HG02943 (cell line): ENCODE results near the gene HGD.
"Not testable (repeated sequence)": the region's sequence is repeated elsewhere in the genome, so short reads cannot be mapped to it uniquely, and the experiment has no call there.

Experiments used
- ATAC-seq: cut with Tn5 transposase; IDR thresholded peaks from one replicate; pipeline ENCODE4 v1.9.1; 2021; ENCODE audit warnings: mild to moderate bottlenecking, low read depth, moderate library complexity; ENCODE audit not compliant: unreplicated experiment

Gene HGD

DNA sequence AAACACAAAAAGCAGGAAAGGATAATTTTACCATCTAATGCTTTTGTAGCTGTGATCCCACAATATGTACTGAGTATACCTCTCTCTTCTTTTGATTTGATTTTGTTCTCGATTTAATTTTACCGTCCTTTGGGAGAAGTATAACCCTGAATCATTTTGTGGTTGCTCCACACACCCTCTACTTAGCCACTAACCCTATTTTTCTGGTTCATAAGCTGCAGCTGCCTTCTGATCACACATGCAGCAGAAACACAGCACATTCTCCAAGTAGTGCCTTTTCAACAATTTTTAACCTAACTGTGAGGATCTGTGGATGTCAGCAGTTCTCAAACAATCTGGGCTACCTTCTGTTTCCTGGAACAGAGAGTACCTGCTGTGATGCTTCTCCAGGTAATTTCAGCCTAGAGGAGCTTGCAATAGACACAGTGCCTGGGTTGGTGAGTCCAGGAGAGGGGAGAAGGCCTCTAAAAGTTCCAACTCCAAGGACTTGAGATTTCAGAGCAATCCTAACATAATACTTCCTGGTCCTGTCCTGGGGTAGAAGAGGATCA lies 40.3 kb downstream of the HGD start:
- ATAC-seq = no peak

DNA sequence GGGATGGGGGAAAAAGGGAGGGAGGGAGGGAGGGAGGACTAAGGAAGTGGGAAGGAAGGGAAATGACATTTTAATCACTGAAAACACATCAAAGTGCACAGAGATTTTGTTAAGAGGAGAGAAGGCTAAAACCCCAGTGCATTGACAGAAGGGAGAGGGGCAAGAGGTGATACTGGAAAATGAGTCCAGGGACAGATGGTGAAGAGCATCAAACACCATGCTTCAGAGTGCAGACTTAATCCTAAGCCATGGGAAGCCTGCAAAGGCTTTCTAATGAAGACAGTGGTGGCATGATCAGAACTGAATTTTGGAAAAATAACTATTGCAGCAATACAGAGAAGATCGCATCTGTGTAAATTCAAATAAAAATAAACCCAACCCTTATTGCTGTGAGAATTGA lies 41.8 kb downstream of the HGD start:
- ATAC-seq = no peak

DNA sequence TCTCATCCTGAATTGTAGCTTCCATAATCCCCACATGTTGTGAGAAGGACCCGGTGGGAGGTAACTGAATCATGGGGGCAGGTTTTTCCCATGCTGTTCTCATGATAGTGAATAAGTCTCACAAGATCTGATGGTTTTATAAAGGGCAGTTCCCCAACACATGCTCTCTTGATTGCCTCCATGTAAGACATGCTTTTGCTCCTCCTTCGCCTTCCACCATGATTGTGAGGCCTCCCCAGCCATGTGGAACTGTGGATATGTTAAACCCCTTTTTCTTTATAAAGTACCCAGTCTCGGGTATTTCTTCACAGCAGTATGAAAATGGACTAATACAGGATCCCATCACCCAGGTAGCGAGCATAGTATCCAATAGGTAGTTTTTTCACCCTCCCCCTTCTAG lies 43.2 kb downstream of the HGD start:
- not testable (repeated sequence) for ATAC-seq

DNA sequence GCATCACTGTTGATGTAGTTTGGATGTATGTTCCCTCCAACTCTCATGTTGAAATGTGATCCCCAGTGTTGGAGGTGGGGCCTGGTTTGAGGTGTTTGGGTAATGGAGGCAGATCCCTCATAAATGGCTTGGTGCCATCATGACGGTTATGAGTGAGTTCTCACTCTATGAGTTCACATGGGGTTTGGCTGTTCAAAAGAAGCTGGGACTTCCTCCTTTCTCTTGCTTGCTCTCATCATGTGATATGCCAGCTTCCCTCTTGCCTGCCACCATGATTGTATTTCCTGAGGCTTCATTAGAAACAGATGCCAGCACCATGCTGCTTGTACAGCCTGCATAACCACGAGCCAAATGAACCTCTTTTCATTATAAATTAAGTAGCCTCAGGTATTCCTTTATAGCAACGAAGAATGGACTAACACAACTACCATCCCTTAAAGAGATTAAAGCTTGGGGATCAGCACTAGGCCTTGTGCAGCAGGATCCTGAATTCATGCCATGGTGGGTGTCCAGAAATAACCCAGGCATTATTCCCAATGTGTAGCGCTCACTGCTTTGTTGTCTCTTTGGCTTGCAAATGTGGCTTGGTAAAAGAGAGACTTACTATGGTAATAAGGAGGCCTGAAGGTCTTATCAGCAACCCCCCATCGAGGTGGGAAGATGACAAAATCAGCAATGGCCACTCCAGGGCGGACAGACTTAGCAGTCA lies 44.0 kb downstream of the HGD start:
- no peak for ATAC-seq

DNA sequence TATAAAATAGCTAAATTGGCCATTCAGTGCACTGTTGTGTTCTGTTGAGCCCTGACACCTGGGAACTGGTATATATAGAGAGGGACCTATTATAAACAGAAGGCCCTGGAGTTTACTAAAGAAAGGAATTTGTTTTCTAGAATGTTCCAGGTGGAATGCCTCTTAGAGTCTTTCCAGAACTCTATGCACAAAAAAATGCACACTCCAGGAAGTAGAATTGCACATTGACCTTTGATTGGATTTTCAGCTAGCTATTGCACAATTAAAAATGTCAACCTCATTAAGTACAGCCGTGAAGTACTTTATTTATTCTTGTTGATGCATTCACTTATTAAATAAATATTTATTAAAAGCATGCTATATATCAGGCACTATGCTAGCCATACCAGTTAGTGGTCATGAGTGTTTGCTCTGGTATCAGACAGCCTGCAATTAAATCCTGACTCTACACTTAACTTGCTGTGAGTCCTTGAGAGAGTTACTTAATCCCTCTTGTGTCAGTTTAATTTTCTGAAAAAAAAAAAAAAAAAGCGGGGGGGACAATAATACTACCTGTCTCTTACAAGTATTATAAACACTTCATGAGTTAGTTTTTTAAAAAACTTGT lies 45.1 kb downstream of the HGD start:
- ATAC-seq = no peak

DNA sequence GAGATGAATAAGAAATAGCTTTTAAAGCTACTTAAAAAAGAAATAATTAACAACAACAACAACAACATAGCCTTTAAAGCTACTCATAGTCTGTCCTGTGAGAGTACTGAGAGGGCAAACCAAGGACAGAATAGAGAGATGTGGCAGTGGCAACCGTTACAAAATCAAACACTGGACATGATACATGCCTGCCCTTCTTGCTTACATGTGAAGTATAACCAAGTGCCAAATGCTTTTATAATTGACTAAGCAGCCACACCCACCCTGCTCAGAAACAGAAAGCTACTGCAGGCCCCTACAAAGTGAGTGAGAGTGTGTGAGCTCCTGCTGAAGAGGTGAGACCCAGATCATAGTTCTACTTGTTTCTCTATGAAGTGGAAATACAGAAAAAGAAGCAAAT lies 47.5 kb downstream of the HGD start:
- ATAC-seq = no peak

DNA sequence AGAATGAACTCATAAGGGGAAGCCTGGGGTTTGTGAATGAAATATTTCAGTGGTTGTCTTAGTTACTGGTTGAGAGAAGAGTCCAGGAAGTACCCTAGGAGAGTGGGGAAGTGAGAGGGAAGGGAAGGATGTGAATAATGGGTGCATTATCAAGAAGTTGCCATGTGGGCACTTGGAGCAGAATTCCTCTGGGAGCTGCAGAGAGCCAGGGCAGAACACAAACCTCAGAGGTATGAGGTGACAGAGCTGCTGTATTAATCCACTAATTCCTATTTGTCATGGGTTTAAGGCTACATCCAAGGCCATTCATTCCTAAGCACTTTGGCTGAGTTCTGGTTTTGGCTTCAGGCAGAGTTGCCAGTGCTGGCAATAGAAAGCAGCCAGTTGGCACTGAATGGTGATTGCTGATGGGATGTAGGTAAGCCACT lies 56.9 kb downstream of the HGD start:
- ATAC-seq = no peak

DNA sequence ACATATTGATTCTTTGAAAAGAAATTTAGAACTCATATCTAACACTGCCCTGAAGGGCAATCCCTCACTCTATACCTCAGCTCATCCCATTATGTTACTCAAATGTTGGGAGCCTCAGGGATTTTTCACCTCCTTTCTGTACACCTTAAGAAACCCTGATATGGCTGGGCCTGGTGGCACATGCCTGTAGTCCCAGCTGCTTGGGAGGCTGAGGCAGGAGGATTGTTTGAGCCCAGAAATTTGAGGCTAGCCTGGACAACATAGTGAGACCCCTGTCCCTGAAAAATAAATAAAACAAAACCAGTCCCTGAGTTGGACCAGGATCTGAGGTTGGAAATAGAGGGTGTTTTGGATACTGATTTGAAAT lies 58.3 kb downstream of the HGD start:
- ATAC-seq = no peak

DNA sequence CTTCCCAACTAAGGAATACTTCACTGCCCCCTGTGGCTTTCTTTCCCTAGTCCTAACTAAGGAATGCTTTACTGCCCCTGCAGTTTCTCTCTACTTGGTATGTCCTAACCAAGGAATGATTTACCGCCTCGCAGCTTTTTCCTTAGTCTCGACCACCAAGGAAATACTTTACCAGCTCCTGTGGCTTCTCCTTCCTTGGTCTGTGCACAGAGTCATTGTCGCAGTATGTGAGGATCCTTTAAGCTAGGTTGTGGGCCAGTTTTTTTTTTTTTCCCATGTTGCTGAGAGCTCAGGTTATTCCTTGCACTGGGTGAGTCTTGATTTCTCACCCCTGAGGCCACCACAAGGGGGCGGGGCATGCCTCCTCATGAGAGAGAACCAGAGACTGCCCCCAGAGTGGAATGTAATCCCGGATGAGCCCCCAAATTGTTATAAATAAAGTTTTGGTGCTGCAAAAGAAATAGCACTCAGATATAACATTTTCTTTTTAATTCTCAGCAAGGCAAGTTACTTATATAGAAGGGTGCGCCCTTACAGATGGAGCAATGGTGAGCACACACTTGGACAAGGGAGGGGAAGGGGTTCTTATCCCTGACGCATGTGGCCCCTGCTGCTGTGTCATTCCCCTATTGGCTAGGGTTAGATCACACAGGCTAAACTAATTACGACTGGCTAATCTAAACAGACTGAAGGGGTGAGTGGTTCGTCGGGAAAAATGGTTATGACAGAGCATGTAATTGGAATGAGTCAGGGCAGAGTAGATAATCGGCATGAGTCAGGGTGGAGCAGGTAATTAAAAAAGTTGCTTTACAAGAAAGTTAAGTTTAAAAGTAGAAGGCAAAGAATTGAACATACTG lies 58.9 kb downstream of the HGD start:
- ATAC-seq = no peak

DNA sequence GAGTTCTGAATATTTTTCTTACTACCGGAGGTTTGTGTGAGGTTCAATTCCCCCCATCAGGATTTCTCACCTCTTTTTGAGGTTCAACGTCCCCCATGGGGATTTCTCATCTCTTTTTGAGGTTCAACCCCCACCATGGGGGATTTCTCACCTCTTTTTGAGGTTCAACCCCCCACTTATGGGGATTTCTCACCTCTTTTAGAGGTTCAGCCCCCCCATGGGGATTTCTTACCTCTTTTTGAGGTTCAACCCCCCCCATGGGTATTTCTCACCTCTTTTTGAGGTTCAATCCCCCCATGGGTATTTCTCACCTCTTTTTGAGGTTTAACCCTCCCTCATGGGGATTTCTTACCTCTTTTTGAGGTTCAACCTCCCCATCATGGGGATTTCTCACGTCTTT lies 59.6 kb downstream of the HGD start:
- ATAC-seq = no peak

DNA sequence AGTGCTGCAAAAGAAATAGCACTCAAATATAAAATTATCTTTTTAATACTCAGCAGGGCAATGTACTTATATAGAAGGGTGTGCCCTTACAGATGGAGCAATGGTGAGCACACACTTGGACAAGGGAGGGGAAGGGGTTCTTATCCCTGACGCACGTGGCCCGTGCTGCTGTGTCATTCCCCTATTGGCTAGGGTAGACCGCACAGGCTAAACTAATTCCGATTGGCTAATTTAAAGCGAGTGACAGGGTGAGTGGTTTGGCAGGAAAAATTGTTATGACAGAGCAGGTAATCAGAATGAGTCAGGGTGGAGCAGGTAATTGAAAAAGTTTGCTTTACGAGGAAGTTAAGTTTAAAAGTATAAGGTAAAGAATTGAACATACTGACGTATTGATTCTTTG lies 65.3 kb downstream of the HGD start:
- ATAC-seq = not testable (repeated sequence)

DNA sequence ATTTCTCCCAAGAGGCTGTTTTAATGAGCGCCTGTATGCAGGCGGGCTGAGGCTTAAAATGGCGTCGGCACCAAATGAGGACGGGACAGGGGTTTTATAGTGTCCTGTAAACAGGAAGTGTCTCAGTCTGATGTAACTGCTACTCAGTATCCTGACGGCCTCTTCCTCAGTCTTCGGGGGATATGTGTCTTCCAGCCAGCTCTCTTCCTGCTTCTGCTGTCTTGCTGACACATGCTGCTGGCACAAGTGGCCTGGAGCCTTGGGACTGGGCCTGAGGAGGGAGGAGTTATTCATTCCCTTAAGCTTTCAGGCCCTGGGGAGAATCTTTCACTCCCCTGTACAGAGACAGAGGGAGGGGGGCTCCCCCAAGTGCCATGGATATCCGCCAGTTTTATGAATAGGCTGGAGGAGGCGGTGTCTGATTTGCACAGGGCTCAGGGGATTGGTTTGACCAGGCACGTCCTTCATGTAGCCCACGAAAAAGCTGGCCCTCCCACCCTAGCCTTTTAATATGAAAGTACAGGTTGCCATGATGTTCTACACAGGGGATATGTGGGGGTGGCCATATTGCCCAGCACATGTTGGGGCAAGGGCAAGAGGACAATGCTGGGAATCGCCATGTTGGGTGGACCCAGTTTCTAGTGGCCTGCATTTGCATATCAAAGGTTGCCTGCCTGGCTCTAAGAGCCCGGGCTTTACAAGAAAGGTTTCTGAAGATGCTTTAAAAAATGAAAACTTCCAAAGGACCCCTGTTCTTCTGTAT lies 66.0 kb downstream of the HGD start:
- no peak for ATAC-seq

DNA sequence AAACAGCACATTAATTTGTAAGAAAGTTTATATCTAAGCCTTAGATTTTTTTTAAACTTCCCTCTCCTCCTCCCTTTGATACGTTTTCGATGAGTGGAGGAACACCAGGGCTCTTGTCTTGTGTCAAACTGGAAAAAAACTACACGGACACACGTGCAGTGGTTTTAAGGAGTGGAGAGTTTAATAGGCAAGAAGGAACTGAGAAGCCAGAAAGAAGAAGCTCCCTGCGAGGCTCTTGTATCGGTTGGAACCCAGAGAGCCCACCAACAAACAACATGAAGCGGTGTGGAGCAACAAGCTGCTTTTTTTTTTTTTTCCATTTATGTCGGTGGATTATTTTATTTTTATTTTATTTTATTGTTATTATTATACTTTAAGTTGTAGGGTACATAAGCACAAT lies 67.3 kb downstream of the HGD start:
- ATAC-seq = no peak

DNA sequence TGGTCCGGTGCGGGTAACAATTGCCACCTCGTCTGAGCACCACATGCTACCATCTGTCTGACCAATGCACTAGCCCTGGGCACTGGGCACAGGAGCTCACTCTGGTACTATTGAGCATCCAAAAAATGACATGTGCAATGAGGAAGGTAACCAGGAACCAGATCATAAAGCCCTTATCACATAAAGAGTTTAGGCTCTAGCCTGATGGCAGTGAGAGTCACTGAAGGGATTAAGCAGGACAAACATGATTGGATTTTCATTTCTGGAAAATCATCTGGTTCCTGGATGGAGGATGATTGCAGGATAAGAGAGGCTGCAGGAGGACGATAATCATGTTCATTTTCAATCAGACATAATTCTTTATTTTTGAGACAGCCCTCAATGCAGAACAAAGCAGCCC lies 73.5 kb downstream of the HGD start:
- no peak for ATAC-seq

DNA sequence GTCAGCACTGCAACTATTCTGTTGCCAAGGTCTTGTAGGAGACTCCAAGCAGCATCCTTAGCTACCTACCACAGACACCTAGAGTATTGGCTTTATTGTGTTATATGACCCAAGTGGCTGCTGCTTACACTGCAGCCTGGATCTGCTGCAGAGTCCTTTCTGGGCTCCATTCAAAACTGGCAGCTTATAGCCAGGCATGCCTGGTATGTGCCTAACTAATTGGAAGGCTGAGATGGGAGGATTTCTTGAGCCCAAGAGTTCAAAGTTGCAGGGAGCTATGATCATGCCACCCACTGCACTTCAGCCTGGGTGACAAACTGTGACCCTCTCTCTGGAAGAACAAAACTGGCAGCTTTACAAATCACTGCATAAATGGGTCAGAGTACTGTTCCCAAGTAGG lies 77.3 kb downstream of the HGD start:
- no peak for ATAC-seq

DNA sequence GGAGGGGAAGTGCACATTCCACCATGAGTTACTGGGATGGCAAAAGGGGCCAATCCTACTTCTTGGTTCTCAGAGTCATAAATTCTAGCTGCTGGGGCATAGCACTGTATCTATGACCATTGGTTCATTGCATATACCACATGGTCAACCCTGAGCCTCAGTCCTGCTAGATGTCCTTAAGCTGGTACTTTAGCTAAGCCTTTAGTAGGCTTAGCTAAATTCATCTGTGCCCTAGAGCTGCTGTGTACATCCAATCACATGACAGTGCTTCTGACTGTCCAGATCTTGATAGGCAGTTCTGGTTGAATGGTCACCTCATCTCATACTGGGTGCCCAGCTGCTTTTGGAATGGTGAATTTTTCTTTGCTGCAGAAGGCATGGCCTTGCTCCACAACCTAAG lies 77.7 kb downstream of the HGD start:
- no peak for ATAC-seq

DNA sequence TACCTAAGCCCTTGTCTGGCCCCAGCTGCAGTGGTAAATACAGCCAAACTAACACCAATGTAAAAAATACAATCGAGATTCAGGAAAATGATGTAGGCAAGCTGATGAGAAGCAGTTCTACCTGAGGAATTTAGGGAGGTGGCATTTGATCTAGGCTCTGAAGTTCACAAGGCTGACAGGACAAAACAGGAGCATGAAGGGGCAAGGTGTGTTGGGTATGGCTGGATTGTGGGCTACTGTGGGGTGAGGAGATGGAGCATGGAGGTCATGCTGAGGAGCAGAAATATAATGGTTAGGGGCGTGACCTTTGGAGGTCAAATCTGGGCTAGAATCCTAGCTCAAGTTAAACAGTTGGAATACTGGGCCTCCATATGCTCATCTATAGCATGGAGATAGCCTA lies 79.4 kb downstream of the HGD start:
- no peak for ATAC-seq

DNA sequence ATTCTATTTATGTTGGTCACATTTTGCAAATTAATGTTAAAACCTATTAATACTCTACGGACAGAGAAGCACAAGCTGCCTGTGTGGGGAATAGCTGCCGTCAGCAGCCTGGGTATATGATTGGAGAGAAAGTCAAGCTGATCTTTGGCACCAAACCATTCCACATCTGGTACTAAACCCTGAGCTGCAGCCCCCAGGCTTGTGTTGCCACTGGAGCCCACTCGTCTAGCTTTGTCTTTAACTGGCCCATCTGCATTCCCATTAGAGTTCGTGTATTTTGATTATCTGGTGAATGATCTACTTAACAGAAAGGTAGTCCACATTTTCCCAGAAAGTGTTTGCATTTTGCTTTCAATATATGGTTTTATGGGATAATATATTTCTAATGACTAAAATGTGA lies 80.5 kb downstream of the HGD start:
- no peak for ATAC-seq

DNA sequence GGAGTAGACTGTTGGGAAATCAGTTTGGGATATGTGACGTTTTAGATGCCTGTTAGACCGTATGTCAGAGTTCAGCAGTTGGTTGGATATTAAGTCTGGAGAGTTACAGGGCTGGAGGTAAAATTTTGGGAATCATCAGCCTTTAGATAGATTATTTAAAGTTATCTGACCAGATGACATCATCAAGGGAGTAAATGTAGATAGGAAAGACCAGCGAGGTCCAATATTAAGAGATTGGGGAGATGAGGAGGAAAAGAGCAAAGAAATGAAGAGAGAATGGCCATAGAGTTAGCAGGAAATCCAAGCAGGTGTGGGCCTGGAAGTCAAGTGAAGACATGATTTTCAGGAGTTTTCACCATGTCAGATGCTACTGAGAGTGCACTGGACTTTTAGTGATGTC lies 82.8 kb downstream of the HGD start:
- no peak for ATAC-seq

DNA sequence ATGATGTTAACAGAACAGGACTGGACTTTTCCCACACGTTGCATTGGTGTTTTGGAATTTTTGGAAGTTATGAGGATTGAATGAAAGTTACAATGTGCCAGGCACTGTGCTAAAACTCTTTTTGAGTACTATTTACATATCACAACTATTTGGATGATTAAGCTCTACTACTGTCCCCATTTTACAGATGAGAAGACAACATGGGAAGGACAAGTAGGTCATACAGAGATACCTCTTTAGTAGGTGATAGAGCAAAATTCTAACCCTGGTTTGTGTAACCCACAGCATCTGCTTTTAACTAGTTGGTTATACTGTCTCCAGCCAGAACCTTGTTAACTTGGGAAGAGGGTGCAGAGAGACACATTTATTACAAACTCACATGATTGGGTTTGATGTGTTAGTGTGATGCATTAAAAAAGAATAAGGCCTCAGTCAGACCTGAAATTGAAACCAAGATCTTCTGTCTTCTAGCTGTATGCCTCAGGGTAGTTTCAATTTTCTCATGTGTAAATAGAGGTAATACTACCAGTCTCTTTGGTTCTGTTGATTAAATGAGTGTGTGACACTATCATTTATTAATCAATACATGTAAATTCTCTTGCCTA lies 84.5 kb downstream of the HGD start:
- peak; percentile 41 for ATAC-seq
